ENCODE results near the gene KDM4B. TPM values are rescaled to one million over a fixed set of nuclear protein-coding genes. Genes with fewer than 3 reads are reported as not detected.
A peak's percentile ranks its signal among the peaks of the same experiment; 100 is the strongest.

KDM4B gene
- total and polyA plus RNA-seq, 4 donors: 3.2 to 19.7 (median 12.9) TPM

DNA sequence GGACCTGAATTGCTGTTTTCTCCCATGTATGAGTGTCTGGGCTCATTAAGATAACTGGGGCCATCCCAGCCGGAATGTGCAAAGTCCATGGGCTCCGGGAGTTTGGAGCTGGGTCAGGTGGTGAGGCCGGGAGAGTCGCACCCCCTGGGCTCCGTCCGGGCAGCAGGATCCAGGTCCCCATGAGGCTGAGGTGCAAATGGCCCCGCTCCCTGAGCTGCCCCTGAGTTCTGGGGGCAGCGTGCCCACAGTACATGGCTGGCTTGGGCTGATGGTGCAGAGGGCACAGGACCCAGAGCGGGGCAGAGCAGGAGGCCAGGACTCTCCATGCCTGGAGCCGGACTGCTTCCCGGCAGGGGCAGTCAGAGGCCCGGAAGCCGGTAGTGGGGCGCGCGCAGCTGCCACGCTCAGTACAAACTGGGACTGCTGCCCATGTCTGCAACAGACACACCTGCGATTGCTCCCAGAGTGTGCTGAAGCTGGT, 136.0 kb downstream of the KDM4B start:
- H3K4me3 ChIP-seq (ENCODE audit: low read depth in 1 of 3, low read length in 3 of 3): no peak overlapping the region
- peaks cover 4 to 36% (median 27%) of the 10 kb centered on the region in 4 donors for H3K4me1 ChIP-seq (ENCODE audit: control insufficient read depth in 4 of 4, insufficient read depth in 4 of 4, low read length in 3 of 4)
- no peak for TF ChIP-seq CTCF (IDR thresholded peaks at IDR 0.05; ENCODE audit: low read depth, low read length, missing input control)
- no peak for TF ChIP-seq SP1 (IDR thresholded peaks at IDR 0.05)
- no peak for TF ChIP-seq TAF1 (conservative IDR thresholded peaks at IDR 0.05)
- peak in 1 of 2 donors; percentile 48 for TF ChIP-seq RXRA (IDR thresholded peaks at IDR 0.05)
- TF ChIP-seq NR2F2 (IDR thresholded peaks at IDR 0.05): no peak
- no peak for TF ChIP-seq FOXA2 (IDR thresholded peaks at IDR 0.05)
- TF ChIP-seq REST (IDR thresholded peaks at IDR 0.05): no peak
- TF ChIP-seq, protein P1, sequence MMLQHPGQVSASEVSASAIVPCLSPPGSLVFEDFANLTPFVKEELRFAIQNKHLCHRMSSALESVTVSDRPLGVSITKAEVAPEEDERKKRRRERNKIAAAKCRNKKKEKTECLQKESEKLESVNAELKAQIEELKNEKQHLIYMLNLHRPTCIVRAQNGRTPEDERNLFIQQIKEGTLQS (IDR thresholded peaks at IDR 0.05): no peak
- peak in 1 of 2 donors; percentile 79 for TF ChIP-seq HNF4A (conservative IDR thresholded peaks at IDR 0.05)
- TF ChIP-seq YY1 (IDR thresholded peaks at IDR 0.05): peak; percentile 84
- no peak for TF ChIP-seq MAX (IDR thresholded peaks at IDR 0.05)
- TF ChIP-seq FOXA1 (IDR thresholded peaks at IDR 0.05): no peak
- no peaks in the 10 kb centered on the region for H3K27me3 ChIP-seq (ENCODE audit: control insufficient read depth in 4 of 4, insufficient read depth in 4 of 4, low read length in 3 of 4)
- no peak overlapping the region for H3K9ac ChIP-seq (ENCODE audit: low read depth in 1 of 2, low read length in 2 of 2)
- 63% methylated on average over 18 of the region's 18 CpGs for WGBS
- peaks cover 4 to 14% (median 8%) of the 10 kb centered on the region in 4 donors for H3K36me3 ChIP-seq (ENCODE audit: control insufficient read depth in 4 of 4, insufficient read depth in 3 of 4, low read depth in 1 of 4, low read length in 3 of 4)
- H3K9me3 ChIP-seq (ENCODE audit: control insufficient read depth in 4 of 4, low read length in 3 of 4): peaks cover 0 to 5% (median 2%) of the 10 kb centered on the region in 4 donors
- DNase-seq (ENCODE audit: low spot score): no peak
- H3K27ac ChIP-seq (ENCODE audit: low read depth in 1 of 2, low read length in 2 of 2): peak overlapping the region; percentile 26 to 35

GRCh38 chr19:5106191-5106726, 137.3 kb downstream of the KDM4B start:
- WGBS: 95% methylated on average over 23 of the region's 23 CpGs
- H3K4me3 ChIP-seq (ENCODE audit: low read depth in 1 of 3, low read length in 3 of 3): no peak overlapping the region
- TF ChIP-seq TAF1 (conservative IDR thresholded peaks at IDR 0.05) (no peak), FOXA2 (IDR thresholded peaks at IDR 0.05) (no peak), SP1 (IDR thresholded peaks at IDR 0.05) (no peak), REST (IDR thresholded peaks at IDR 0.05) (no peak), MAX (IDR thresholded peaks at IDR 0.05) (no peak), HNF4G (IDR thresholded peaks at IDR 0.05) (no peak), RAD21 (IDR thresholded peaks at IDR 0.05) (no peak)
- TF ChIP-seq, protein P1 (IDR thresholded peaks at IDR 0.05): no peak
- DNase-seq (ENCODE audit: low spot score): no peak
- no peak overlapping the region for H3K9ac ChIP-seq (ENCODE audit: low read depth in 1 of 2, low read length in 2 of 2)
- H3K9me3 ChIP-seq (ENCODE audit: control insufficient read depth in 4 of 4, low read length in 3 of 4): no peaks in the 10 kb centered on the region
- H3K27me3 ChIP-seq (ENCODE audit: control insufficient read depth in 4 of 4, insufficient read depth in 4 of 4, low read length in 3 of 4): no peaks in the 10 kb centered on the region
- H3K4me1 ChIP-seq (ENCODE audit: control insufficient read depth in 4 of 4, insufficient read depth in 4 of 4, low read length in 3 of 4): peaks cover 4 to 36% (median 27%) of the 10 kb centered on the region in 4 donors
- H3K27ac ChIP-seq (ENCODE audit: low read depth in 1 of 2, low read length in 2 of 2): no peak overlapping the region
- peaks cover 3 to 13% (median 7%) of the 10 kb centered on the region in 4 donors for H3K36me3 ChIP-seq (ENCODE audit: control insufficient read depth in 4 of 4, insufficient read depth in 3 of 4, low read depth in 1 of 4, low read length in 3 of 4)
